GM12878 (cell line): ENCODE measurements around the gene MACF1. TPM values are rescaled to one million over a fixed set of nuclear protein-coding genes. Genes with fewer than 3 reads are reported as not detected.

Source experiments
- ATAC-seq: fragments of 200-7000 bp; cut with Tn5 transposase; 3 replicates; pipeline ENCODE4 v1.9.1; 2020; ENCODE audit warnings: mild to moderate bottlenecking, moderate library complexity
- BruUV-seq: library from RNA; stranded (reverse); fragments of 400-500 nt; replicated peaks from 2 replicates; lab custom pipeline; 2021; lab: Mats Ljungman, UMichigan
- CTCF ChIA-PET: fragments of 300-600 bp; sonication (Branson Sonifier 250); formaldehyde crosslinking; extraction: SDS; loops from one replicate; lab custom pipeline; 2021; ENCODE audit warnings: inconsistent platforms; lab: Yijun Ruan, JAX
- POLR2A ChIA-PET: fragments of 350-600 bp; formaldehyde crosslinking; extraction: SDS; loops from one replicate; lab custom pipeline; 2021; ENCODE audit warnings: inconsistent platforms; lab: Charles Lee
- RAD21 ChIA-PET: fragments of 300-600 bp; sonication (Branson Sonifier 250); formaldehyde crosslinking; loops from one replicate; lab custom pipeline; 2023; ENCODE audit warnings: antibody characterized with exemption; ENCODE audit not compliant: unreplicated experiment; lab: Charles Lee
- SMC1A ChIA-PET: fragments of 300-600 bp; sonication (Branson Sonifier 250); formaldehyde crosslinking; loops from one replicate; lab custom pipeline; 2023; ENCODE audit not compliant: unreplicated experiment, uncharacterized antibody; lab: Charles Lee
- DNase-seq: peaks from one replicate; pipeline ENCODE4 v3.0.0-alpha.2; 2011; ENCODE audit warnings: low read depth, low spot score
- FAIRE-seq: peaks from 3 replicates; lab custom pipeline; 2011; peaks lifted over from hg19 to GRCh38; lab: Jason Lieb, UNC
- H2AFZ ChIP-seq: 2 replicates; pipeline ENCODE4 v1.6.0; 2011; ENCODE audit warnings: low read depth, low read length, control low read depth; ENCODE audit not compliant: control insufficient read depth
- H3K27ac ChIP-seq: 2 replicates; pipeline ENCODE4 v1.5.1; 2011; ENCODE audit warnings: control low read depth; ENCODE audit not compliant: control insufficient read depth, insufficient read depth
- H3K27me3 ChIP-seq, 2 experiments: replicated peaks in 1 of 2; 2 replicates each; pipeline versions ENCODE4 v1.6.0 to v1.6.1; 2011; ENCODE audit warnings: low read length in 1 of 2; ENCODE audit not compliant: control insufficient read depth in 2 of 2, insufficient read depth in 2 of 2
- H3K36me3 ChIP-seq, 2 experiments: 2 replicates each; pipeline ENCODE4 v1.5.1; 2011; ENCODE audit warnings: low read length in 1 of 2; ENCODE audit not compliant: control insufficient read depth in 2 of 2, insufficient read depth in 2 of 2
- H3K4me1 ChIP-seq: 2 replicates; pipeline ENCODE4 v1.6.1; 2011; ENCODE audit warnings: mild to moderate bottlenecking, low read length, moderate library complexity, mixed read lengths; ENCODE audit not compliant: control insufficient read depth, insufficient read depth
- H3K4me2 ChIP-seq: 2 replicates; pipeline ENCODE4 v1.6.0; 2011; ENCODE audit warnings: control low read depth; ENCODE audit not compliant: control insufficient read depth, insufficient read depth
- H3K4me3 ChIP-seq: fragments of 200-600 bp; sonication (generic); 2 replicates; pipeline ENCODE4 v1.5.1; 2016
- H3K79me2 ChIP-seq: 2 replicates; pipeline ENCODE4 v1.6.0; 2011; ENCODE audit warnings: low read length; ENCODE audit not compliant: control insufficient read depth, insufficient read depth
- H3K9ac ChIP-seq: 2 replicates; pipeline ENCODE4 v1.8.0; 2011; ENCODE audit warnings: low read length, control low read depth, mixed read lengths; ENCODE audit not compliant: control insufficient read depth, insufficient read depth
- H3K9me3 ChIP-seq: replicated peaks from 3 replicates; pipeline ENCODE4 v1.5.1; 2011; ENCODE audit warnings: mild to moderate bottlenecking, low read length; ENCODE audit not compliant: control insufficient read depth, insufficient read depth
- H4K20me1 ChIP-seq: 2 replicates; pipeline ENCODE4 v1.6.0; 2011; ENCODE audit not compliant: control insufficient read depth, insufficient read depth
- EED ChIP-seq: sonication (generic); IDR thresholded peaks from 2 replicates; pipeline ENCODE4 v1.6.1; 2016; ENCODE audit warnings: antibody characterized with exemption, low read depth
- HDGF ChIP-seq: fragments of 450-650 bp; IDR thresholded peaks from 2 replicates; pipeline ENCODE4 v1.6.1; 2016; ENCODE audit warnings: antibody characterized with exemption
- NR2C2 ChIP-seq: IDR thresholded peaks from 2 replicates; pipeline ENCODE4 v1.6.1; 2011; ENCODE audit warnings: borderline replicate concordance, low read depth; ENCODE audit not compliant: control insufficient read depth, insufficient read length
- POLR2AphosphoS2 ChIP-seq: IDR thresholded peaks from 2 replicates; pipeline ENCODE4 v1.6.1; 2011; ENCODE audit warnings: low read depth, mild to moderate bottlenecking, low read length, improper control_type of control experiment, moderate library complexity
- SREBF1 ChIP-seq: IDR thresholded peaks from 2 replicates; pipeline ENCODE4 v1.6.1; 2012; ENCODE audit warnings: mild to moderate bottlenecking, low read length
- YY1 ChIP-seq: IDR thresholded peaks from 2 replicates; pipeline ENCODE4 v1.6.1; 2011; ENCODE audit warnings: low read depth, mild to moderate bottlenecking, low read length
- ZBTB4 ChIP-seq: fragments of 450-650 bp; formaldehyde crosslinking; IDR thresholded peaks from 2 replicates; pipeline ENCODE4 v1.4.0; 2022; ENCODE audit warnings: mild to moderate bottlenecking, moderate library complexity
- WGBS: methylation state at CpG from one replicate; pipeline ENCODE4 v1.1.6; 2016; ENCODE audit warnings: low lambda C conversion rate; ENCODE audit not compliant: insufficient replicate concordance, insufficient coverage; ENCODE audit errors: missing lambda C conversion rate; 5-methylcytosine and 5-hydroxymethylcytosine counted together
- in situ Hi-C: fragments of 300-500 bp; cut with MboI; formaldehyde crosslinking; loops from 9 replicates; pipeline ENCODE4 v1.14.3; 2018; ENCODE audit warnings: mixed read lengths
- intact Hi-C: fragments of 100-400 bp; cut with micrococcal nuclease; formaldehyde crosslinking; loops from one replicate; pipeline ENCODE4 v1.14.2; 2022; ENCODE audit not compliant: unreplicated experiment
- polyA plus RNA-seq, 11 experiments: library from polyadenylated mRNA; depleted of rRNA in 4 of 11; unstranded in 6 of 11; stranded (reverse) in 5 of 11; fragments of >200 nt; fragmentation: Nextera tagmentation in 4 of 11; fragmentation: Illumina TruSeq in 1 of 11; extraction: Ambion mirVana in 4 of 11; extraction: Trizol in 1 of 11; gene quantifications; 1 replicate in 1 of 11; 2 replicates in 10 of 11; pipeline versions ENCODE4 v1.2.1 to v1.2.3, GENCODE V29; 2011 to 2016; ENCODE audit warnings: inconsistent platforms in 2 of 11, missing spikeins in 2 of 11, low read depth in 1 of 11
- total RNA-seq, 4 experiments: library from RNA; depleted of rRNA in 3 of 4; stranded (reverse); fragments of >200 nt in 3 of 4; fragmentation: Illumina TruSeq in 1 of 4; extraction: Trizol in 1 of 4; gene quantifications; 2 replicates each; pipeline versions ENCODE4 v1.2.1 to v1.2.3, GENCODE V29; 2013 to 2021

Gene MACF1
- total and polyA plus RNA-seq, 10 of the 15 experiments (the other 5 are each of a cell fraction or from before 2014, with no cell fraction given), result 15.5 to 201 (median 76.9) TPM

GRCh38 chr1:39328586-39329121 lies 124.2 kb downstream of the MACF1 start:
- POLR2A ChIA-PET, result no interaction called here
- intact Hi-C loops, result no loop called here
- FAIRE-seq (no peak), ATAC-seq (no peak), DNase-seq (no peak)
- CTCF ChIA-PET, result interaction anchor here (0.8 to 1.9 kb wide), 4 partner anchors 43 to 230 kb away, joined by 3 to 7 read pairs (median 4); no protein-coding TSS in a partner anchor
- Histone ChIP-seq H3K4me2 (no peak overlapping the region), H3K27ac (no peak overlapping the region), H3K79me2 (no peaks in the 10 kb centered on the region), H3K9ac (no peak overlapping the region), H3K36me3 (peaks cover 16 to 72% of the 10 kb centered on the region in 2 experiments), H2AFZ (no peak overlapping the region), H4K20me1 (no peaks in the 10 kb centered on the region), H3K27me3 (no peaks in the 10 kb centered on the region), H3K4me3 (no peak overlapping the region), H3K9me3 (no peaks in the 10 kb centered on the region), H3K4me1 (no peaks in the 10 kb centered on the region; the same call in 1 of the 2 replicates)
- RAD21 ChIA-PET, result interaction anchor here (1.1 kb wide), 1 partner anchor 63 kb away, joined by 3 read pairs; no protein-coding TSS in a partner anchor
- WGBS, result 97% methylated on average over 4 of the region's 4 CpGs
- SMC1A ChIA-PET, result interaction anchor here (0.8 to 3.7 kb wide), 3 partner anchors 59 to 136 kb away, joined by 3 to 17 read pairs (median 5); no protein-coding TSS in a partner anchor
- in situ Hi-C loops, result no loop called here
- TF ChIP-seq YY1 (no peak), NR2C2 (no peak), POLR2AphosphoS2 (no peak), HDGF (no peak), ZBTB4 (CRISPR knock-in tag) (no peak), EED (no peak), SREBF1 (no peak)
- TF ChIP-seq, all 136 proteins: peak for 0
- BruUV-seq, result no TSS peak
